ENCODE data around the gene CRACDL.

Gene CRACDL

DNA sequence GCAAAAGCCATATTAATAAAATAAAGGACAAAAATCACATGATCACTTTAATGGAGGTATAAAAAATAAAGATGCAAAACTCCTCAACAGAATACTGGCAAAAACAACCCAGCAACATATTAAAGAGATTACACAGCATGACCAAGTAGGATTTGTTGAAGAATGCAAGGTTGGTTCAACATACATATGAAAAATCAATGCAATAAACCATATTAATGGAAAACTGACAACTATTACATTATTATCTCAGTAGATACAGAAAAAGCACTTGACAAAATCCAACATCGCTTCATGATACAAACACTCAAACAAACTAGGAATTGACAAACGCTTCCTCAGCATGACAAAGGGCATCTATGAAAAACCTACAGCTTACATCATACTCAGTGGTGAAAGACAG lies 76.7 kb downstream of the CRACDL start:
- no peak for DNase-seq (ENCODE audit: low read depth in 2 of 2)

- no peak for DNase-seq (ENCODE audit: low read depth in 2 of 2)
These were observed 79.0 kb downstream of the CRACDL start for GRCh38 chr2:98857001-98857400.

GRCh38 chr2:98854682-98855081 lies 81.3 kb downstream of the CRACDL start:
- no peak for DNase-seq (ENCODE audit: low read depth in 2 of 2)

DNA sequence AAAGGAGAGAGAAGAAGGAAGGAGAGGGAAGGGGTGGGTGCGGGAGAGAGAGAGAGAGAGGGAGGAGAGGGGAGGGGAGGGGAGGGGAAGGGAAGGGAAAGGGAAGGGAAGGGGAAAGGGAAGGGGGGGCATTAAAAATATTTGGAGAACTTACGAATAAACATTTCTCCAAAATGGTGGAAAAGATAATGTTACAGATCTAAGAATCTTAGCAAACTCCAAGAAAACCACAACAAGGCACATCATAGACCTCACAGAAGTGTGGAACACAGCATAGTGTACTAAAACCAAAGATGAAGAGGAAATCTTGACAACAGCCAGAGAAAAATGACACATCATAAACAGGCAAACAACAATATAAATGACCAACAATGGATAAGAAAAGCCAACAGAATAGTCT lies 83.1 kb downstream of the CRACDL start:
- DNase-seq (ENCODE audit: low read depth in 2 of 2), result no peak

- no peak for DNase-seq (ENCODE audit: low read depth in 2 of 2)
These were observed 86.0 kb downstream of the CRACDL start for GRCh38 chr2:98850074-98850473.

- no peak for DNase-seq (ENCODE audit: low read depth in 2 of 2)
These were observed 86.9 kb downstream of the CRACDL start for GRCh38 chr2:98849113-98849512.

GRCh38 chr2:98847853-98848252 lies 88.2 kb downstream of the CRACDL start:
- DNase-seq (ENCODE audit: low read depth in 2 of 2), result no peak

DNA sequence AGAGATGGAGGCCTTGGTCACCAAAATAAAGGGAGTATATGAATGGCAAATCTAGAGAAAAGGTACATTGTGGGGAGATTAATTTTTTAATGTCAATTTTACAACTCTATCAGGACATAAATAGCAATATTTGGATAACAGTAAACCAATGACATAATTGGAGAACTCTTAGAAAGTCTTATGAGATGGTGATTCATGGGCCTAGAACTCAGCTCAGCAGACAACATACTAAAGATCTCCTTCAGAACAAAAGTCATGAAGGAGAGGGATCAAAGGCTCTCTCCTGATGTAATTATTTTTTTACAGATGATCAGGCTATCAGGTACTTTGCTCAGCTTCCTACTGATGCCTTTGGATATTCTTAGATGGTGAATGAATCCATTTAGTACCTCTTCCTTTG lies 90.0 kb downstream of the CRACDL start:
- DNase-seq (ENCODE audit: low read depth in 2 of 2), result no peak

DNA sequence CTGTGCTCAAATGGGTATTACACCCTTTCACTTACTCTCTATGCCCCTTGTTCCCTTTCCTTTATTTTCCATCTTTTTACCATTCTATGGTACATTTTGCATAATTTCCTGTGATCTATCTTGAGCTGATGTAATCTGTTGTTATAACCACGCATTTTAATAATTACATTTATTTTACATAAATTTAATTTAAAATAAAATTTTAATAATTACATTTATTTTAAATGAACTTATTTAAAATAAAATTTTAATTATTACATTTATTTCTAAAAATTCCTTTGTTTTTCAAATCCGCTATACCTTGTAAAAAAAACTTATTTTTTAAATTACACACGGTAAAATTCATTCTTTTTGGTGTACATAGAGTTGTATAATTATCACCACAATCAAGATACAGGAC lies 93.9 kb downstream of the CRACDL start:
- no peak for DNase-seq (ENCODE audit: low read depth in 2 of 2)

GRCh38 chr2:98839292-98839691 lies 96.7 kb downstream of the CRACDL start:
- no peak for DNase-seq (ENCODE audit: low read depth in 2 of 2)

DNA sequence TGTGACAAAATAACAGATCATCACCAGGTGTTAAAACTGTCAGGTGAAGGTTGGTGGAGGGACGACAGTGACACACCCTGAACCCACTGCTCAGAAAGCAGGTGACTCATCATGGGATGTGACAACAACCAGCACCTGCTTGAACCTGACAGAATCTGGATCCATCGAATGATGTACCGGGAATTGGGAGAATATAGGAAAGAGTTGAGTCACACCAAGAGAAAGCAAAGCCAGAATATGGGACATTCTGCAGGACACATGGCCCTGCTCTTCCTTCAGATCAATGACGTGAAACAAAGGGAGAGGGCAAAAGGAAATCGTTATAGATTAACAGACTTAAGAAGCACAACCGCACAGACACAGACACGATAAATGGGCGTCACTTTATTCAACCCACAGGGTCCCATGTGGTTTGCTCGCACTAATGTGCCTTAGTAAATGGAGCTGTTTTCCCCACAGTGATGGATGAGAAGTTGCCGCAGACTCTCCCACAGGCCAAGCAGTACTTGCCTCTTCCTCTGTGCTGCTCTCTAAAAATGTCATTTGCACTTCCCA lies 100.1 kb downstream of the CRACDL start:
- no peak for DNase-seq (ENCODE audit: low read depth in 2 of 2)

DNA sequence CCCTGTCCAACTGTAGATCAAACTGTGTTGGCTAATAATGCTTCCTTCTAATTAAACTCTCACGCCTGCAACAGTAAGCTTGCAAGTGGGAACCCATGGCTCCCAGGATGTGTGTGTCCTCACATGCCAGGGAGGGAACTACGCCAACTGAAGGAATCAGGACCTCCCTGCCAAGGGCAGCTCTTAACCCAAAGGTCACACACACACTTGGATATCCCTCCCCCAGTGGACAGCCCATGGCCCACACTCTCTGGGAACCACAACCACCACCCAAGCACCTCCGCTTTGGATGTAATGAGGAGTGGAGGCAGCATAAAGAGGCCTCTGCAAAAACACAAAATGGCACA lies 102.1 kb downstream of the CRACDL start:
- DNase-seq (ENCODE audit: low read depth in 2 of 2), result no peak

- no peak for DNase-seq (ENCODE audit: low read depth in 2 of 2)
These were observed 102.7 kb downstream of the CRACDL start for GRCh38 chr2:98833172-98833916.

DNA sequence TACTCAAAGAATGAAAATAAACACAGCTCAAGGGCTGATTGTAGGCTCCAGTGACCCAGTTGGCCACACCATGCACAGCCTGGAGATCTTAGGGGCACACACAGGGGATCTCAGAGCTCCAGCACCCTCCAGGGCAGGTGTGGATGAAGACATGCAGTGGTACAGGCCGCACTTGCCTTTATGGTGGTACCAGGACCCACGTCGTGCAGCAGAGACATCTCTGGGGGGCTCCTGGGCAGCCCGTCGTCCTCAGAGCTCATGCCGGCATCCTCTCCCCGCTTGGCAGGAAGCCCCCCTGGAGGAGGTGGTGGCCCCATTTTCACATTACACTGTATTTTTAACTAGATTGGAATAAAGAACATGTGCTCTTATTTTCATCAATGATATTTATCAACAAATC lies 103.9 kb downstream of the CRACDL start:
- DNase-seq (ENCODE audit: low read depth in 2 of 2), result no peak

DNA sequence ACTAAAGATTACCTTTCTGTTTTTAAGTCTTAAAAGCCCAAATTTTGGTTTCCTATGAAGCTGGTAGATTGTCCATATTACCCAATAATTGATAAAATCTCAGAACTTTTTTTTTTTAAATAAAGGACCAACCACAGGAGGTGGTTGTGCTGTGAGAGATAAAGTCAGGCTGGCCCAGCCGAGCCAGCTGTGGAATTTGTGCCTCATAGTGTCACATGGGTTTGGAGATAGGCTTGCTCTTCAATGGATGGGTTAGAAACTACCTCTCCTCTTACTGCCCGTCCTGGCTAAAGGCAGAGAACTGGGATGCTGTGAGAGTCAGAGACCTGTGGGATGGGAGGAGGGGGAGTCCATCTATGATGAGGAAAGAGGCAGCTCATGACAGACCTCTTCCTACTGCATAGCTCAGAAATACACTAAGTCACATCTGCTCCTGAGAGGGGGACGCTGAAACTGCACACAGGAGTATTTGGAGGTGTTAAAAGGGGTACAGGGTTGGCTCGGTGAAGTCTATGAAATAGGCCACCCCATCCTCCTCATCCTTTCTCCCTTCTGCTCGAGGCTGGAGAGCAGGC lies 105.4 kb downstream of the CRACDL start:
- no peak for DNase-seq (ENCODE audit: low read depth in 2 of 2)

DNA sequence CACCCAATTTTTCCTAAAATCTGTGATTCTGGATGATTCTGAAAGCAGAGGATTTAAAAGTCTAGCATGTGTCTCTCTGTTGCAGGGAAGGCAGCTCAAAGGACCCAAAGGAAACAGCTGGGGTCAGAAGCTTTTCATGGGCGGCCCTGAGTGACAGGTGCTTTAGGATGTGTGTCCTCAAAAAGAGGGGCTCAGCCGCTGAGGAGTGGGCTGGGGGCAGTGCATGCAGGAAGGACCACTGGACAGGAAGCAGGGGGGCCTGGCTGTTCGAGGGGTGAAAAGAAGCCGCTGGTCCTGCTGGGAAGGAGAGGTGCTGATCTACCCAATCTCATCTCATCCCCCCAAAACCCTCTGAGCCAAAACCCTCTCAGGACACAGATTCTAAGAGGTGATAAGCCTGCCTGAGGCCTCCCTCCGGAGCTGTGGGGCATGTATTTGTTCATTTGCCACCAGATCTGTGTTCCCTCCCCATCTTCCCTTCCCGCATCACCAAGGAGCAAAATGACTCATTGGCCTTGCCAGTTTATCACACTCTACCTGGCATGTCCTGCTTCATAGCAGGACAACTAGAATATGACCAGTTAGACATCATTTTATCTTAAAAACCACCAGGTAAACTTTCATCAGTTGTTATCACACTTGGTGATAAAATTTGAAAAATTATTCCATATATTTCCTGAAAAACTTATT lies 106.3 kb downstream of the CRACDL start:
- no peak for DNase-seq (ENCODE audit: low read depth in 2 of 2)

DNA sequence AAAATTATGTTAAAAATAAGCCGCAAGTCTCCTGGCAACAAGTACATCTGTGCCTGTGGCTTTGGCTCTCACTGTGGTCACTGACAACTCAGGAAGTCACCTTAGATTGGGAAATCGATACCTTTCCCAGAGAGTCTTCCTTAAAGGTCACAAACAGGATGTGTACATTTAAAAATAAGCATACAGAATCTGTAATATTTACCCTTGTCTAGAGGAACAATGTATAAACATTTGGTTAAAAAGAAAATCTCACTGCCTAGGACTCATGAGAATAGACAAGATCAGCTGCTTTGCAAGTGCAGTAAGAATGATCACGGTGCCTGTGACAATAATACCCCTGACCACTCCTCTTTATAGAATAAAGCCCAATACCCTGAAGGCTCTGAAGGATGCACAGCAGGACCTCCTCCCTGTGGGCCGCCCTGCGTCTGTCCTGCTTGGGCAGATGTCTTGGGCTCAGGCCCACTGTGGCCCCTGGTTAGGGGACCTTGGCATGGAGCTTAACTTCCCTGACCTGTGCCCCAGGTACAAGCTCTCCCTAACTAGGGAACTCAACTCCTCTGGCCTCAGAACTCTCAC lies 107.1 kb downstream of the CRACDL start:
- no peak for DNase-seq (ENCODE audit: low read depth in 2 of 2)

GRCh38 chr2:98828369-98828744 lies 107.7 kb downstream of the CRACDL start:
- no peak for DNase-seq (ENCODE audit: low read depth in 2 of 2)

DNA sequence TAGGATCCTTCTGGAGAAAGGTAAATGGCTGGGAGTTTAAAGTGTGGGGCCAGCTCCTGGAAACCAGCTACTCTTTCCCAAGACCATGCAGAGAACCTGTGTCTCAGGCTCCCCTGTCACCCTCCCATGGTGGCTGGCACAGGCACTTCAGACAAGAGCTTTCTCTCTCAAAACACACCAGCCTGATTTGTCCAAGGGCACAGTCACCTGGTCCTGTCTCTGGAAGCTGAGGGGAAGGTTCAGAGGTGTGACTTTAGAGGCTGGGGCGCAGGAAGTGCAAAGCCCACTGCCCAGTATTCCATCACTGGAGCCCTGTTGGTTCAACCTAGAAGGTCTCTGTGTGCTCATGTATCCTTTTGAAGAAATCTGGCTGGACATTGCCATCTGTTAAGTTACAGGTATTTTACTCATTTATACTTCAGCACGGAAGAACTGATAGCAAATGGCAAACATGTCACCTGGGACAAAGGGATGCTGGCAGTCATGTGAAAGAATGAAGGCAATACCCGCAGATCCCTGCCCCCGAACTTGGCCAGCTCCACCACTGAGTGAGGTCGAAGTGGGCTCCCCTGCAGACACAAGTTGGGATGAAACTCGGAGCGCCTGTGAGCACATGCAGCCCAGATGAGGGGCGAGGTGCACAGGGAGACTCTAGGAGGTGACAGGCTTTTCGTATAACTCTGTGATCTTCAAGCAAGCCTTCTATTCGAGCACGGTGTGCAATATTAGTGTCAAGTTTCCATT lies 108.2 kb downstream of the CRACDL start:
- no peak for DNase-seq (ENCODE audit: low read depth in 2 of 2)

DNA sequence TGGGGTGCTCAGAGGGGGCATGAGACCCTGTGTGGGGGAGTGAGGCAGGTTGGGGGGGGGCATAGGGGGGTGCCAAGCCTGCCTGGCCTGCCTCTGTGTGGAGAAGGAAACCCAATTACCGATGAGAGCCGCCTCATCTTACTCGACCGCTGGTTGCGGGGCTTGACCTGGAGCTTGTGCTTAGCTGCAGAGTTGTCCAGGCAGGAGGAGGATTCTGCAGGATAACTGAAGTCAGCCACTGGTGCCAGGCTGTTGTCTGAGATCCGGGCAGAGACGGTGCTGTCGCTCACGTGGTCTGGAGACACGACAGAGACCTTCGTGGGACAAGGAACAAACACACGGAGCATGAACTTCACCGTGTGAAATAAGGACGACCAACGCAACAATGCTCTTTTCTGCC lies 109.2 kb downstream of the CRACDL start:
- no peak for DNase-seq (ENCODE audit: low read depth in 2 of 2)

DNA sequence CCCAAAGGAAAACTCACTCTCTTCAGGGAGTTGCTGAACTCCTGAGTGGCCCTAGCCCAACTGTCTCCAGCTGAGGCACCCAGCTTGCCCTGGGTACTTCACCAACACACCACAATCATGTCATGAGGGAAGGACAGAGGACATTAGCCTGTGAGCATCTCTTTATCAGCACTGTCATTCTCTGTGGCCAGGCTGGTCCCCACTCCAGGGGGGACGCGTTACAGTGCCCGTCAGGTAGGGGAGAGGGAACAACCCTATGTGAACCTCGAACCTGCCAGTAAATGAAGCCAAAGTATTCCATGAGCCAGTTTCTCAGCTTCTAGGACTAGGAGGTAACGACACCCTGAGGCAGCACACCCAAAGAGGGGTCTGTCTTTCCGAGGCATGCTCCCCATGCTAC lies 110.2 kb downstream of the CRACDL start:
- DNase-seq (ENCODE audit: low read depth in 2 of 2), result no peak

GRCh38 chr2:98825404-98825803 lies 110.6 kb downstream of the CRACDL start:
- no peak for DNase-seq (ENCODE audit: low read depth in 2 of 2)

All from activated CD4-positive, alpha-beta T cell treated with anti-CD3 and anti-CD28 coated beads for 24 hours (primary cell).